ENCODE measurements around the gene PDP2. TPM values are rescaled to one million over a fixed set of nuclear protein-coding genes. Genes with fewer than 3 reads are reported as not detected.

Gene PDP2
- total RNA-seq, 1 experiment from 2014 or later, result 28.4 TPM

DNA sequence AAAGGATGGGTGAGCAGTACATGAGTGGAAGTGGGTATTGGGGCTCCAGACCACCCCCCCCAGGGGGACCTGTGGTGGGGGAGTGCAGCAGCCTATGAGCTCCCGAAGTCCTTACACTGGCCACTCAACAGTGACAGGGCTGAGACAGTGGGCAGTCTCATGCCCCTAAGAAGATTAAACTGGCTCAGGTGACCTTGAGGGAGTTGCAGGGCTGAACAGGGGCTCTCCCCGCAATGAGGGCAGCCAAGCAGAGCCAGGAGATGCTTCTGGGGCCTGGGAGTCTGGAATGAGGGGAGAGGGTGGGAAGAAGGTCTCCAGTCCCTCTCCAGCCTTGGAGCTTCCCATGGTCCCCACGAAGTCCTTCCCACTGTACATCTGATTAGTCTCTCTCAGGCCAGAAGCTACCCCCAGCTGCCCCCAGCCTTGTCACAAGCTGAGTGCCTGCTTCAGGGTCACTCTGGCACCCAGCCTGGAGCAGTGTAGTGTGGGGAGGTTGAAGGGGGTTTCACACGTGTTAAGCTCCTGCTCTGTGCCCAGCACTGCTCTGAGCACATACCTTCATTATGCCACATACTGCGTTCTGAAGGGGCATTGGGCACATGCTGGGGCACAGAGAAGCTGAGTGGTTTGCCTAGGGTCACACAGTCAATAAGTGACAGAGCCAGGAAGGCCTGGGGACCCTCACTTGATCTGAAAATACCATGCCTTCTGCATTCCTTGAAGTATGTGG, 39.4 kb downstream of the PDP2 start:
- Mint-ChIP-seq H3K4me1 (no peaks in the 10 kb centered on the region), H3K36me3 (no peaks in the 10 kb centered on the region), H3K27ac (no peak overlapping the region; the same call in 1 of the 2 replicates), H3K4me3 (no peak overlapping the region), H3K9me3 (no peaks in the 10 kb centered on the region), H3K27me3 (ENCODE audit: low read depth) (peaks cover 26% of the 10 kb centered on the region)
- TF ChIP-seq, protein P1, sequence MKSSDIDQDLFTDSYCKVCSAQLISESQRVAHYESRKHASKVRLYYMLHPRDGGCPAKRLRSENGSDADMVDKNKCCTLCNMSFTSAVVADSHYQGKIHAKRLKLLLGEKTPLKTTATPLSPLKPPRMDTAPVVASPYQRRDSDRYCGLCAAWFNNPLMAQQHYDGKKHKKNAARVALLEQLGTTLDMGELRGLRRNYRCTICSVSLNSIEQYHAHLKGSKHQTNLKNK (CRISPR knock-in tag; IDR thresholded peaks at IDR 0.05), result no peak
- TF ChIP-seq, protein P2, sequence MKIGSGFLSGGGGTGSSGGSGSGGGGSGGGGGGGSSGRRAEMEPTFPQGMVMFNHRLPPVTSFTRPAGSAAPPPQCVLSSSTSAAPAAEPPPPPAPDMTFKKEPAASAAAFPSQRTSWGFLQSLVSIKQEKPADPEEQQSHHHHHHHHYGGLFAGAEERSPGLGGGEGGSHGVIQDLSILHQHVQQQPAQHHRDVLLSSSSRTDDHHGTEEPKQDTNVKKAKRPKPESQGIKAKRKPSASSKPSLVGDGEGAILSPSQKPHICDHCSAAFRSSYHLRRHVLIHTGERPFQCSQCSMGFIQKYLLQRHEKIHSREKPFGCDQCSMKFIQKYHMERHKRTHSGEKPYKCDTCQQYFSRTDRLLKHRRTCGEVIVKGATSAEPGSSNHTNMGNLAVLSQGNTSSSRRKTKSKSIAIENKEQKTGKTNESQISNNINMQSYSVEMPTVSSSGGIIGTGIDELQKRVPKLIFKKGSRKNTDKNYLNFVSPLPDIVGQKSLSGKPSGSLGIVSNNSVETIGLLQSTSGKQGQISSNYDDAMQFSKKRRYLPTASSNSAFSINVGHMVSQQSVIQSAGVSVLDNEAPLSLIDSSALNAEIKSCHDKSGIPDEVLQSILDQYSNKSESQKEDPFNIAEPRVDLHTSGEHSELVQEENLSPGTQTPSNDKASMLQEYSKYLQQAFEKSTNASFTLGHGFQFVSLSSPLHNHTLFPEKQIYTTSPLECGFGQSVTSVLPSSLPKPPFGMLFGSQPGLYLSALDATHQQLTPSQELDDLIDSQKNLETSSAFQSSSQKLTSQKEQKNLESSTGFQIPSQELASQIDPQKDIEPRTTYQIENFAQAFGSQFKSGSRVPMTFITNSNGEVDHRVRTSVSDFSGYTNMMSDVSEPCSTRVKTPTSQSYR (CRISPR knock-in tag; IDR thresholded peaks at IDR 0.05), result no peak
- TF ChIP-seq ETV6 (CRISPR knock-in tag; IDR thresholded peaks at IDR 0.05) (no peak), ZNF121 (CRISPR knock-in tag; IDR thresholded peaks at IDR 0.05) (no peak), FOXK1 (CRISPR knock-in tag; IDR thresholded peaks at IDR 0.05) (no peak), MYBL2 (CRISPR knock-in tag; IDR thresholded peaks at IDR 0.05) (no peak), NFATC4 (CRISPR knock-in tag; IDR thresholded peaks at IDR 0.05) (no peak), FOXP1 (CRISPR knock-in tag; IDR thresholded peaks at IDR 0.05; ENCODE audit: borderline replicate concordance) (no peak)
- TF ChIP-seq, protein P3, sequence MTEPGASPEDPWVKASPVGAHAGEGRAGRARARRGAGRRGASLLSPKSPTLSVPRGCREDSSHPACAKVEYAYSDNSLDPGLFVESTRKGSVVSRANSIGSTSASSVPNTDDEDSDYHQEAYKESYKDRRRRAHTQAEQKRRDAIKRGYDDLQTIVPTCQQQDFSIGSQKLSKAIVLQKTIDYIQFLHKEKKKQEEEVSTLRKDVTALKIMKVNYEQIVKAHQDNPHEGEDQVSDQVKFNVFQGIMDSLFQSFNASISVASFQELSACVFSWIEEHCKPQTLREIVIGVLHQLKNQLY (CRISPR knock-in tag; IDR thresholded peaks at IDR 0.05), result no peak
- TF ChIP-seq, protein P4, sequence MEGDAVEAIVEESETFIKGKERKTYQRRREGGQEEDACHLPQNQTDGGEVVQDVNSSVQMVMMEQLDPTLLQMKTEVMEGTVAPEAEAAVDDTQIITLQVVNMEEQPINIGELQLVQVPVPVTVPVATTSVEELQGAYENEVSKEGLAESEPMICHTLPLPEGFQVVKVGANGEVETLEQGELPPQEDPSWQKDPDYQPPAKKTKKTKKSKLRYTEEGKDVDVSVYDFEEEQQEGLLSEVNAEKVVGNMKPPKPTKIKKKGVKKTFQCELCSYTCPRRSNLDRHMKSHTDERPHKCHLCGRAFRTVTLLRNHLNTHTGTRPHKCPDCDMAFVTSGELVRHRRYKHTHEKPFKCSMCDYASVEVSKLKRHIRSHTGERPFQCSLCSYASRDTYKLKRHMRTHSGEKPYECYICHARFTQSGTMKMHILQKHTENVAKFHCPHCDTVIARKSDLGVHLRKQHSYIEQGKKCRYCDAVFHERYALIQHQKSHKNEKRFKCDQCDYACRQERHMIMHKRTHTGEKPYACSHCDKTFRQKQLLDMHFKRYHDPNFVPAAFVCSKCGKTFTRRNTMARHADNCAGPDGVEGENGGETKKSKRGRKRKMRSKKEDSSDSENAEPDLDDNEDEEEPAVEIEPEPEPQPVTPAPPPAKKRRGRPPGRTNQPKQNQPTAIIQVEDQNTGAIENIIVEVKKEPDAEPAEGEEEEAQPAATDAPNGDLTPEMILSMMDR (IDR thresholded peaks at IDR 0.05), result no peak
- ChIA-PET CTCF (interaction anchor here (0.8 to 6.0 kb wide), 8 partner anchors 9 to 311 kb away, joined by 3 to 38 read pairs (median 5); partner anchors contain the start of genes CES3 and NAE1), POLR2A (no interaction called here)
- no peak for DNase-seq (ENCODE audit: low spot score)
- no peak for ATAC-seq

DNA sequence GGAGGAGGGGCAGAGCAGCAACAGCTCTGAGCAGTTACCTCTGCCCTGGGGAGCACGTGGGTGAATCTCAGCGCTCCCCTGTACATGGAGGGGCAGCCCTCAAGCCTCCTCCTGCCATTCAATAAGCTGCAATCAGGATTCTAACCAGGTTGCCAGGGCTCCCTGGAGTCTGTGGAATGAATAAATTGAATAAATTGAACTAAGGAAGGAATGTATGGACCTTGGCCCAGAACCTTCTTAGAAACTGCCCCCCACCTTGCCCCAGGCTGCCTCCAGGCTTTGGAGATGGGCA, 39.9 kb downstream of the PDP2 start:
- CTCF ChIA-PET, result interaction anchor here (1.3 to 6.0 kb wide), 6 partner anchors 8 to 312 kb away, joined by 3 to 38 read pairs (median 10); partner anchors contain the start of gene NAE1
- ATAC-seq, result no peak
- H3K9me3 Mint-ChIP-seq, result no peaks in the 10 kb centered on the region

More for the DNA sequence above, 39.9 kb downstream of the PDP2 start:
- Mint-ChIP-seq H3K36me3 (no peaks in the 10 kb centered on the region), H3K27ac (no peak overlapping the region), H3K4me1 (no peaks in the 10 kb centered on the region), H3K4me3 (no peak overlapping the region), H3K27me3 (ENCODE audit: low read depth) (peaks cover 30% of the 10 kb centered on the region)
- TF ChIP-seq ZBTB21 (CRISPR knock-in tag; IDR thresholded peaks at IDR 0.05; ENCODE audit: borderline replicate concordance) (no peak), TEAD1 (CRISPR knock-in tag; IDR thresholded peaks at IDR 0.05) (no peak), FOXJ3 (CRISPR knock-in tag; IDR thresholded peaks at IDR 0.05; ENCODE audit: borderline replicate concordance) (no peak)
- TF ChIP-seq, protein P5, sequence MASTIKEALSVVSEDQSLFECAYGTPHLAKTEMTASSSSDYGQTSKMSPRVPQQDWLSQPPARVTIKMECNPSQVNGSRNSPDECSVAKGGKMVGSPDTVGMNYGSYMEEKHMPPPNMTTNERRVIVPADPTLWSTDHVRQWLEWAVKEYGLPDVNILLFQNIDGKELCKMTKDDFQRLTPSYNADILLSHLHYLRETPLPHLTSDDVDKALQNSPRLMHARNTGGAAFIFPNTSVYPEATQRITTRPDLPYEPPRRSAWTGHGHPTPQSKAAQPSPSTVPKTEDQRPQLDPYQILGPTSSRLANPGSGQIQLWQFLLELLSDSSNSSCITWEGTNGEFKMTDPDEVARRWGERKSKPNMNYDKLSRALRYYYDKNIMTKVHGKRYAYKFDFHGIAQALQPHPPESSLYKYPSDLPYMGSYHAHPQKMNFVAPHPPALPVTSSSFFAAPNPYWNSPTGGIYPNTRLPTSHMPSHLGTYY (CRISPR knock-in tag; IDR thresholded peaks at IDR 0.05), result no peak
- TF ChIP-seq, protein P6, sequence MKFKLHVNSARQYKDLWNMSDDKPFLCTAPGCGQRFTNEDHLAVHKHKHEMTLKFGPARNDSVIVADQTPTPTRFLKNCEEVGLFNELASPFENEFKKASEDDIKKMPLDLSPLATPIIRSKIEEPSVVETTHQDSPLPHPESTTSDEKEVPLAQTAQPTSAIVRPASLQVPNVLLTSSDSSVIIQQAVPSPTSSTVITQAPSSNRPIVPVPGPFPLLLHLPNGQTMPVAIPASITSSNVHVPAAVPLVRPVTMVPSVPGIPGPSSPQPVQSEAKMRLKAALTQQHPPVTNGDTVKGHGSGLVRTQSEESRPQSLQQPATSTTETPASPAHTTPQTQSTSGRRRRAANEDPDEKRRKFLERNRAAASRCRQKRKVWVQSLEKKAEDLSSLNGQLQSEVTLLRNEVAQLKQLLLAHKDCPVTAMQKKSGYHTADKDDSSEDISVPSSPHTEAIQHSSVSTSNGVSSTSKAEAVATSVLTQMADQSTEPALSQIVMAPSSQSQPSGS (CRISPR knock-in tag; IDR thresholded peaks at IDR 0.05; ENCODE audit: borderline replicate concordance, low read depth), result no peak
- POLR2A ChIA-PET, result no interaction called here
- no peak for DNase-seq (ENCODE audit: low spot score)

All from WTC11 (cell line).